ENCODE data around the gene PLCL2. TPM values are rescaled to one million over a fixed set of nuclear protein-coding genes. Genes with fewer than 3 reads are reported as not detected.

Gene PLCL2
- total and polyA plus RNA-seq, 9 donors = 12.6 to 54.2 (median 24.7) TPM

DNA sequence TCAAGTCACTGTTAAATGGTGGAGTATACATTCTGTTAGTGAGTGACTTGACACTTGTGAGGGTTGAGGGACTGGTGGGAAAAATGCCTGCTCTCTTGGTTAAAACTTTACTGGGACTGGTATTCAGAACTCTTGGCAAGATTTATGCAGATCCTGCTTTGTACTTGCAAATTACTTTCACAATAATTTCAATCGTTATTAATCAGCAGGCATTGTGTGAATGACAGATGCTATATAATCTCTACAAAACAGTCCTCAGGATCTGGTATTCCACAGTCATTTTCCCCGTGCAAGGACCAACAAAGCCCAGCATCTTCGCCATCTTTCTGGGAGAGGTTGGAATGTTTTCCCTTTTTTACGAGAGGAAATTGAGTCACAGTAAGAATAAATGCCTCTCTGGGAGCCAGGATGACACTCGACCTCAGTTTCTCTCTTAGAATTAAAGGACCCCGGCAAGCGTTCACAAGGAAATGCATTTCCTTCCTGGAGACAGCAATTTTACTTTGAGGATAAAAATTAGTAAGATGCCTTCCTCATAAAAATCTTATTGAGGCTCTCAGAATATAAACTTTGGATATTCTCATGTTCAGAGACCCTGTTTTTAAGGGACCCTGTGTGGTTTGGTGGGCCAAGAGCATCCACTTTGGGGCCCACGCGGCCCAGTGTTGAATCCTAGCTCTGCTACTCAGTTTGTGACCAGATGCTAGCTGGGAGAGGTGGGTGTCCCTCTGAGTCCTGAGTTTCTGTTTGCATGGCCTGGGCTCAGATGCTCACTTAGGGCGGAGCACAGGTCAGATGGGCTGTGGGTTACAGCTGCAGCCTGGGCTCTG lies 45.3 kb upstream of the PLCL2 start:
- H3K9me3 ChIP-seq = no peaks in the 10 kb centered on the region
- no peak for TF ChIP-seq POLR2A (IDR thresholded peaks at IDR 0.05)
- TF ChIP-seq EP300 (IDR thresholded peaks at IDR 0.05) = no peak
- TF ChIP-seq, protein P1, sequence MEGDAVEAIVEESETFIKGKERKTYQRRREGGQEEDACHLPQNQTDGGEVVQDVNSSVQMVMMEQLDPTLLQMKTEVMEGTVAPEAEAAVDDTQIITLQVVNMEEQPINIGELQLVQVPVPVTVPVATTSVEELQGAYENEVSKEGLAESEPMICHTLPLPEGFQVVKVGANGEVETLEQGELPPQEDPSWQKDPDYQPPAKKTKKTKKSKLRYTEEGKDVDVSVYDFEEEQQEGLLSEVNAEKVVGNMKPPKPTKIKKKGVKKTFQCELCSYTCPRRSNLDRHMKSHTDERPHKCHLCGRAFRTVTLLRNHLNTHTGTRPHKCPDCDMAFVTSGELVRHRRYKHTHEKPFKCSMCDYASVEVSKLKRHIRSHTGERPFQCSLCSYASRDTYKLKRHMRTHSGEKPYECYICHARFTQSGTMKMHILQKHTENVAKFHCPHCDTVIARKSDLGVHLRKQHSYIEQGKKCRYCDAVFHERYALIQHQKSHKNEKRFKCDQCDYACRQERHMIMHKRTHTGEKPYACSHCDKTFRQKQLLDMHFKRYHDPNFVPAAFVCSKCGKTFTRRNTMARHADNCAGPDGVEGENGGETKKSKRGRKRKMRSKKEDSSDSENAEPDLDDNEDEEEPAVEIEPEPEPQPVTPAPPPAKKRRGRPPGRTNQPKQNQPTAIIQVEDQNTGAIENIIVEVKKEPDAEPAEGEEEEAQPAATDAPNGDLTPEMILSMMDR (IDR thresholded peaks at IDR 0.05) = no peak
- no peak overlapping the region for H3K27ac ChIP-seq
- H3K4me3 ChIP-seq = no peak overlapping the region
- peaks cover 10% of the 10 kb centered on the region for H3K4me1 ChIP-seq (ENCODE audit: insufficient read depth)
- no peak for DNase-seq
- intact Hi-C loops (cut with DNase I) = no loop called here
- no peaks in the 10 kb centered on the region for H3K36me3 ChIP-seq
- H3K27me3 ChIP-seq = no peaks in the 10 kb centered on the region
- WGBS, 3 donors = 91 to 92% (median 92%) methylated on average over 10 of the region's 10 CpGs

DNA sequence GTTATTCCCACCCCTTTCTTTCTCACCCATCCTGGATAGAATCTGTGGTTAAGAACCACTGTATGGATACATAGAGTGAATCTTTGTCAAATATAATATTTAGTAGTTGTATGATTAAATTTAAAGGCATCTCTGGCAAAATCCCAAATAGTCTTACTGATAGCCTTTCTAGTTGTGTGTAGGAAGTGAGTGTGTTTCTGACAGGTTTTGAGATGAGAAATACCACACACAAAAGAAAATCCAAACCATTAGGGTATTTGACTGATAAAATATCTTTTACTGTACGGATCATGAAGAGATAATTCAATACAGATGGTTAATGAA lies 44.7 kb upstream of the PLCL2 start:
- H3K4me3 ChIP-seq = no peak overlapping the region
- no peaks in the 10 kb centered on the region for H3K9me3 ChIP-seq
- H3K36me3 ChIP-seq = no peaks in the 10 kb centered on the region
- no peak overlapping the region for H3K27ac ChIP-seq
- TF ChIP-seq, protein P1 (IDR thresholded peaks at IDR 0.05) = no peak
- TF ChIP-seq POLR2A (IDR thresholded peaks at IDR 0.05) (no peak), EP300 (IDR thresholded peaks at IDR 0.05) (no peak)
- no peaks in the 10 kb centered on the region for H3K27me3 ChIP-seq
- peaks cover 10% of the 10 kb centered on the region for H3K4me1 ChIP-seq (ENCODE audit: insufficient read depth)
- no peak for DNase-seq
- 88 to 97% (median 91%) methylated on average over 1 of the region's 1 CpG for WGBS, 3 donors
- intact Hi-C loops (cut with DNase I) = no loop called here

DNA sequence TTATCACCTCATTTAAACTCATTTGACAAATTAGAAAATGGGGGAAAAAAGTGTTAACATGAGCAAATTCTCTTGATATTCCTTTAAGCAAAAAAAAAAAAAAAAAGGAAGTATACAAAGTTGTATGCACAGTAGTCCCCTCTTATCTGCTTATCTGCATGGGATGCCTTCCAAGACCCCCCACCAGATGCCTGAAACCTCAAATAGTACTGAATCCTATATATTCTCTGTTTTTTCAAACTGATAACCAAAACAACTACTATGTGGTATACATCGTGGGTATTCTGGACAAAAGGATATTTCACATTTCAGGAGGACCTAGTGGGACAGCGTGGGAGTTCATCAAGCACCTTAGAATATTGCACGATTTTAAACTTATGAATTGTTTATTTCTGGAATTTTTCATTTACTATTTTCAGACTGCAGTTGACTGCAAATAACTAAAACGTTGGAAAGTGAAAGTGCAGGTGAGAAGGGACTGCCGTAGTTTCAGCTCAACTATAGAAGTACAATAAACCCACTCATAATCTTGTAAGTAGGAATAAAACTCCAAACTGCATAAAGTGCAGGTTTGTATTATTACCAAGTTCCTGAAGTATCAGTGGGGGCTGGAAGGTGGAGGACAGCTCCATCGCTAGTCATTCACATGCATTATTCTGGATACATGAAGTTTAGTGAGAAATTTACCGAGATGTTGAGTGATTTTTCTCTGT lies 43.6 kb upstream of the PLCL2 start:
- Histone ChIP-seq H3K9me3 (no peaks in the 10 kb centered on the region), H3K4me3 (no peak overlapping the region), H3K4me1 (ENCODE audit: insufficient read depth) (peaks cover 10% of the 10 kb centered on the region), H3K27ac (no peak overlapping the region), H3K36me3 (no peaks in the 10 kb centered on the region), H3K27me3 (no peaks in the 10 kb centered on the region)
- TF ChIP-seq, protein P1 (IDR thresholded peaks at IDR 0.05) = no peak
- no peak for TF ChIP-seq EP300 (IDR thresholded peaks at IDR 0.05)
- TF ChIP-seq POLR2A (IDR thresholded peaks at IDR 0.05) = no peak
- 56 to 67% (median 57%) methylated on average over 7 of the region's 7 CpGs for WGBS, 3 donors
- intact Hi-C loops (cut with DNase I) = no loop called here
- no peak for DNase-seq

DNA sequence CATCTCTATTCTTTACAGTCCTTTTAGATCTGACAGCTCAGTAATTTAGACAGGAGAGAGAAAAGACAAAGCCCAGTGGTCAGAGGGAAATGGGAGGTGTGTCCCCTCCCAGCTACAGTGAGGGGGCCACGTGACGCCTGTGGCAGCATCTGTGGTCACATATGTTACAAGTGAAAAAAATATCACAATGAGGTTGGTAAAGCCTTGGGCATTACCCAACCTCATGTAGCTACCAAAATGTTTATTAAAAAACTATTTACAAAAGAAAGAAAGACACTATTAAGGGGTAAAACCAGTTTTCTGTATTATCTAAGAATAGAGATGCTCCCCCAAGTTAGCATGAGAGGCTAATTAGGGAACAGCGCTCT lies 42.9 kb upstream of the PLCL2 start:
- TF ChIP-seq POLR2A (IDR thresholded peaks at IDR 0.05) (no peak), EP300 (IDR thresholded peaks at IDR 0.05) (no peak)
- TF ChIP-seq, protein P1 (IDR thresholded peaks at IDR 0.05) = no peak
- Histone ChIP-seq H3K4me3 (no peak overlapping the region), H3K36me3 (no peaks in the 10 kb centered on the region), H3K9me3 (no peaks in the 10 kb centered on the region), H3K27ac (no peak overlapping the region), H3K4me1 (ENCODE audit: insufficient read depth) (peaks cover 10% of the 10 kb centered on the region), H3K27me3 (no peaks in the 10 kb centered on the region)
- DNase-seq = no peak
- 84 to 91% (median 91%) methylated on average over 3 of the region's 3 CpGs for WGBS, 3 donors
- intact Hi-C loops (cut with DNase I) = no loop called here

All from ovary (tissue), 9 donors.